OCI-LY1 (cell line): Measurements from ENCODE around the gene SLC12A4.

Source experiments
- EZH2 ChIP-seq: fragments of 200-600 bp; sonication (generic), shearing (Covaris generic); IDR thresholded peaks from 2 replicates; pipeline ENCODE4 v1.8.0; 2017; ENCODE audit warnings: borderline replicate concordance, mixed run types, mild to moderate bottlenecking, antibody characterized with exemption, low read length, moderate library complexity, mixed read lengths
- TF ChIP-seq, protein P1 (sequence below): fragments of 200-600 bp; sonication (generic), shearing (Covaris generic); IDR thresholded peaks from 2 replicates; pipeline ENCODE4 v1.5.1; 2017; ENCODE audit warnings: mild to moderate bottlenecking, antibody characterized with exemption, low read length, moderate library complexity, mixed read lengths

DNA sequence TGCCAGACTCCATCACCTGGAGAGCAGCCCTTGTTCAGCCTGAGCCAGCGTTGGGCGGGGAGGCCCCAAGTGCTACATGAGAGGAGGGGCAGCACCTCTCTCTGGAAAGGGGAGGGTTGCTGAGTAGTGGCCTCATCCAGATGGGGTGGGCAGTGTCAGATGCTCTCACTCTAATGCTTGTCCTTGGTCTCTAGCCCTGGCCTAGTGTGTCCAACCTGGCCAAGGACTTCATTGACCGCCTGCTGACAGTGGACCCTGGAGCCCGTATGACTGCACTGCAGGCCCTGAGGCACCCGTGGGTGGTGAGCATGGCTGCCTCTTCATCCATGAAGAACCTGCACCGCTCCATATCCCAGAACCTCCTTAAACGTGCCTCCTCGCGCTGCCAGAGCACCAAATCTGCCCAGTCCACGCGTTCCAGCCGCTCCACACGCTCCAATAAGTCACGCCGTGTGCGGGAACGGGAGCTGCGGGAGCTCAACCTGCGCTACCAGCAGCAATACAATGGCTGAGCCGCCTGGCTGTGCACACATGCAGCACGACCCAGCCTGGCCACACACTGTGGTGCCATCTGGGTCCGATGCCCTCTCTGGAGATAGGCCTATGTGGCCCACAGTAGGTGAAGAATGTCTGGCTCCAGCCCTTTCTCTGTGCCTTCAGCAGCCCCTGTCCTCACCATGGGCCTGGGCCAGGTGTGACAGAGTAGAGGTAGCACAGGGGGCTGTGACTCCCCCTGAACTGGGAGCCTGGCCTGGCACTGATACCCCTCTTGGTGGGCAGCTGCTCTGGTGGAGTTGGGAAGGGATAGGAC lies 41.1 kb downstream of the SLC12A4 start:
- TF ChIP-seq, protein P1, sequence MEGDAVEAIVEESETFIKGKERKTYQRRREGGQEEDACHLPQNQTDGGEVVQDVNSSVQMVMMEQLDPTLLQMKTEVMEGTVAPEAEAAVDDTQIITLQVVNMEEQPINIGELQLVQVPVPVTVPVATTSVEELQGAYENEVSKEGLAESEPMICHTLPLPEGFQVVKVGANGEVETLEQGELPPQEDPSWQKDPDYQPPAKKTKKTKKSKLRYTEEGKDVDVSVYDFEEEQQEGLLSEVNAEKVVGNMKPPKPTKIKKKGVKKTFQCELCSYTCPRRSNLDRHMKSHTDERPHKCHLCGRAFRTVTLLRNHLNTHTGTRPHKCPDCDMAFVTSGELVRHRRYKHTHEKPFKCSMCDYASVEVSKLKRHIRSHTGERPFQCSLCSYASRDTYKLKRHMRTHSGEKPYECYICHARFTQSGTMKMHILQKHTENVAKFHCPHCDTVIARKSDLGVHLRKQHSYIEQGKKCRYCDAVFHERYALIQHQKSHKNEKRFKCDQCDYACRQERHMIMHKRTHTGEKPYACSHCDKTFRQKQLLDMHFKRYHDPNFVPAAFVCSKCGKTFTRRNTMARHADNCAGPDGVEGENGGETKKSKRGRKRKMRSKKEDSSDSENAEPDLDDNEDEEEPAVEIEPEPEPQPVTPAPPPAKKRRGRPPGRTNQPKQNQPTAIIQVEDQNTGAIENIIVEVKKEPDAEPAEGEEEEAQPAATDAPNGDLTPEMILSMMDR: no peak
- no peak for TF ChIP-seq EZH2
